Brain pericyte (primary cell): Measurements from ENCODE around the gene FAM20C.
A peak's percentile ranks its signal among the peaks of the same experiment; 100 is the strongest.

Experiments
- DNase-seq: peaks from one replicate; pipeline ENCODE4 v3.0.0-alpha.2; 2012; ENCODE audit warnings: low read depth, low spot score

The FAM20C gene

DNA sequence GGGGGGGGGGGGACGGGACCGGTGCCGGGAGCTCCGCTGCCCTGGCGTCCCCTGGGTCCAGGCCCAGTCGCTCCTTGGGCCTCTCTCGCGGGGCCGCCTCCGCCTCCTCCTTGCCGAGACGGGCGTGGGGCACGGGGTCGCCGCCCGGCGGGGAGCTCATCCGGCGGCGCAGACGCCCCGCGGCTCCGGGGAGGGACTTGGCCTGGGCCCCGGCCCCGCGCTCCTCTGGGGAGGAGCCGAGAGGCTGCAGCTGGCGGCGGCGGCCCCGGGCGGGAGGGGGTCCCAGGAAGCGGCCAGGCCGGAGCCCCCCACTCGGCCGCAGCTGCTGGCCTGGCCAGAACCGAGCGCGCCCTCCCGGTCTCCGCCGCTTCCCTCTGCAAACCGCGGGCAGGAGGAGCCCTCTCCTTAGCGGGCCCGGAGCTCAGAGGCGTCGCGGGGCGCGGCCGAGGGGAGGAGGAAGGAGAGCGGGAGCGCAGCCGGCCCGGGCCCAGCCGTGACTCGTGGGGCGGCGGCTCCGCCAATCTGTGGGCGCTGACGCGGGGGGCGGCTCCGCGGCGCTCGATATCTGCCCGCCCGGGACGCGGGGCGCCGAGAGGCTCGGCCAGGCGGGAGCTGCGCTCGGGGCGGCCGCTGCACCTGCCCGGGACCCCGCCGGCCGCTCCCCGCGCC lies at the start of gene FAM20C:
Gene FAM20C (plus strand): TSS at position 591 of the 669 bp plus-strand sequence. CDS start 629 bp downstream, outside the sequence.
- peak; percentile 63 for DNase-seq

- DNase-seq = no peak
Measured at GRCh38 chr7:143145-143751, 49.1 kb upstream of the FAM20C start.

- DNase-seq = no peak
Measured at GRCh38 chr7:143811-144453, 48.4 kb upstream of the FAM20C start.

GRCh38 chr7:144454-144826 lies 47.9 kb upstream of the FAM20C start:
- DNase-seq = no peak

GRCh38 chr7:145863-146262 lies 46.5 kb upstream of the FAM20C start:
- DNase-seq = no peak

DNA sequence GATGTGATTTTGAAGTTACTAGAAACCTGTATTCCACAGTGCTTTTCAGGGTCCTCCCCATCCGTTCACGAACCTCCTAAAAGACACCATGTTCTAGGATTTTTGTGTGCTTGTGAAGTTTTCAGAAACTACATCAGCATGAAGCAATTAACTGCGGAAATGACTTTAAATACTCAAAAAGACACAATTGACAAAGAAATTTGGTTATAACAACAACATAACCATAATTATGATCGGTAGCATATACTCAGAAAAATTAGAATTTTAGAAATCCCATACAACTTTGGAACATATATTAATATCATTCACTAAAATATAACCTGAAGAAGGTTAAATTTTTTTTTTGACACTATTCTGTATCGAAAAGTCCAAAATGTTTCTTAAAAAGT lies 43.8 kb upstream of the FAM20C start:
- DNase-seq = no peak

- DNase-seq = peak; percentile 100
Measured at GRCh38 chr7:148932-149790, 43.2 kb upstream of the FAM20C start.

DNA sequence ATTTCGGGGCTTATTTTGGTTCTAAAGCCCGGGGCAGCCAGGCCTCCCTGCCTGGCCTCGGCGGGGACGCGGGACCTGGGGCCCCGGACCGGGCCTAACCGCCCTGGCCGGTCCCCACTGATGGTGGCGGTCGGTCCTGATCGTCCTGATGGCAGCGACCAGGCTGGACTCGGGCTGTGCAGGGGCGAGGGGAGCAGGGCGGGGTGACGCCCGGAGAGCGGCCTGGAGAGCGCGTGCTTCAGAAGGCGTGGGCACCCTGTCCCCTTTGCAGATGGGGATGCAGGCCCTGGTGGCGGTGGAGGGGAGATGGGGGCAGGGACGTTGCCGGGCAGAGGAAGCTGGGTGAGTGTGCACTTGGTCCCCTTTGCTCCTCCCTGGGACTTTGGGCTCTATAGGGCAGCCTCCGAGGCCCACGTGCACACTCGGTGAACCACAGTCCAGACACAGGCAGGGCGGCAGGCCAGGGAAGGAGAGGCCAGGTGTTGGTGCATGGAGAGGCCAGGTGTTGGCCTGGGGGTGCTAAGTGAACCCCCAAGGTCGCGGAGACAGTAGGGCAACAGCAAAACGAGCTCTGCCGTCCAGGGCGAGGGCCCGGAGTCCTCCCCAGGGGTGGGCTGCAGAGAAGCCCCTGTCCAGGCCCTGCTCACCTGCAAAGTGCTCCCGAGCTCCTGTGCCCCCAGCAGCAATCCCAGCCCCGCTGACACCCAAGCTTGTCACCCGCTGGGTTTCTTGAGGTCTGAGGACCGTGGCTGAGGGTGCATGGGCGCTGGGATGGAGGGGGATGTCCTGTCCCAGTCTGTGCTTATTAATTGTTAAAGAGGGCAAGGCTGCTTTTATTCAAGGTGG lies 42.4 kb upstream of the FAM20C start:
- DNase-seq = no peak

DNA sequence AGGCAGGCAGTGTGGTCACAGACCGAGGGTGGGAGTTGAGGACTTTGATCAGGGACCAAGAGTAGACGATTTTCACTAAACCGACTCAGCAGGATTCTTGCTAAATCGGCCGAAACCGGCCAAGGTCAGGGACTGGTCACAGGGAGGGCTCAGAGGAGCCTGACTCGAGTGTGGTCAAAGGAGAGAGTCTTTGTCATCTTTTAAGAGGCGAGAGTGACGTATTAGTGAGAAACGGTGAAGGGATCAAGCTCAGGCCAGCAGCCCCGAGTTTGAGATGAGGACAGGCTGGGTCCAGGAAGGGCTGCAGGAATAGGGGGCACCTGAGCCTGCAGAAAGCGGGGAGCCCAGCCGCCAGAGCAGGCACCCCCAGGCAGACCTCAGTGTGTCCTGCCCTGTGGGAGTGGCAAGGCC lies 41.6 kb upstream of the FAM20C start:
- DNase-seq = no peak

GRCh38 chr7:151346-152050 lies 40.9 kb upstream of the FAM20C start:
- DNase-seq = no peak

GRCh38 chr7:152702-153391 lies 39.5 kb upstream of the FAM20C start:
- DNase-seq = no peak

DNA sequence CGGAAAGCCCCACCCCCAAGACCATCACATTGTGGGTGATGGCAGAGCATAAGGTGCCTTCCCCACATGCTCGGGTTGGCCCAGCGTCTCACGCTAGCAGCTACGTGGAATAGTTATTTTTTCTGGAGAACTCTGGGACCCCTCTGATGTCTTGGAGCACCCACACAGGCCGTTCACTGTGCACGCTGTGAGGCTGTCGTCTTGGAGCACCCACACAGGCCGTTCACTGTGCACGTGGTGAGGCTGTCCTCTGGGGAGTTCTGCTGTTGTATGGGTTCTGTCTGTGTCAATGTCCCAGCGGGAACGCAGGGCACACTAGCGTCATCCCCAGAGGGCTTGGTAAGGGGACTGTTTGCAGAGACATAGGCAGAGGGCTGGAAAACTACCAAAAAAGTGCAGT lies 38.8 kb upstream of the FAM20C start:
- DNase-seq = no peak

DNA sequence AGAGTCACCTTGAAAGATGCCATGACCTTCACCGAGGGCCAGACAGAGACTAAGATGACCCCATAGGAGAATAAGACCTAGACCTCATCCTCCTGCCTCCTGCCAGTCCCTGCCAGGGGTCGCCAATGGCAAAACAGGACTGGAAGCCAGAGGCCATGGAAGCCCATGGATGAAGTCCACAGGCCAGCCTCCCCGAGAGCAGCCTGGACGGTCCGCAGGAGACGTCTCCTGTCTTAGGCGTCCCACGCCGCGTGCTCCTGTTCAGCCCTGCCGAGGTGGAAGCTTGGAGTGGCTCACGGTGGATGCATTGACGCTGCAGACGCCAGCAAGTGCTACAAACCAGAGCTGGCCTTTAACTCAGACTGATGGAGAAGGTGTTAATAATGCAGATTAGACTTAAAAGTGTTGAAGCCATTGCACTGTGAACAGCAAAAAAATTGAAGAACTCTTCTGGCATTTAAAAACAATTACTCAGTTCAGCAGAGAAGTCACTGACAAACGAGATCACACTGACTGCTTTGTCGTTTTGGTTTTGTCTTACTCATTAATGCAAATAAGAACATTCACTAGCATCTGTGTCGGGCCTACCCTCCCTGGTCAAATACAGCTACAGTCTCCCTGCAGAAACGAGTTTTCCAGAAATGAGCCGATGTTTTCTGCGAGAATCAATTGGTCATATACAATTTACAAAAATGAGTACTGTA lies 38.1 kb upstream of the FAM20C start:
- no peak for DNase-seq

GRCh38 chr7:155469-155900 lies 36.9 kb upstream of the FAM20C start:
- no peak for DNase-seq

- DNase-seq = no peak
Measured at GRCh38 chr7:156111-157007, 36.0 kb upstream of the FAM20C start.

DNA sequence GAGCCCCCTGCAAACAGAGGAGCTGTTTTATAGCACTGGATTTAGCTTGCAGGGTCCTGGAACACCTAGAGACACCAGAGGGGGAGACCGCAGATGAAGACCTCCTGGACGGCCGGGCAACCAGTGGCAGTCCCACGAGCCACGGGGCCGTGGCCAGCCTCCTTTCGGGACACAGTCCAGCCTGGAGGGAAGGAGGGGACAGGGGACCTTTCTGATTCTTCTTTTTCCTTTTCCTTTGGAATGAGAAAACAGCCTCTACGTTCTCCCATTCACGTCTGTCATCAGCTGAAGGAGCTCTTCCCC lies 35.4 kb upstream of the FAM20C start:
- DNase-seq = no peak

DNA sequence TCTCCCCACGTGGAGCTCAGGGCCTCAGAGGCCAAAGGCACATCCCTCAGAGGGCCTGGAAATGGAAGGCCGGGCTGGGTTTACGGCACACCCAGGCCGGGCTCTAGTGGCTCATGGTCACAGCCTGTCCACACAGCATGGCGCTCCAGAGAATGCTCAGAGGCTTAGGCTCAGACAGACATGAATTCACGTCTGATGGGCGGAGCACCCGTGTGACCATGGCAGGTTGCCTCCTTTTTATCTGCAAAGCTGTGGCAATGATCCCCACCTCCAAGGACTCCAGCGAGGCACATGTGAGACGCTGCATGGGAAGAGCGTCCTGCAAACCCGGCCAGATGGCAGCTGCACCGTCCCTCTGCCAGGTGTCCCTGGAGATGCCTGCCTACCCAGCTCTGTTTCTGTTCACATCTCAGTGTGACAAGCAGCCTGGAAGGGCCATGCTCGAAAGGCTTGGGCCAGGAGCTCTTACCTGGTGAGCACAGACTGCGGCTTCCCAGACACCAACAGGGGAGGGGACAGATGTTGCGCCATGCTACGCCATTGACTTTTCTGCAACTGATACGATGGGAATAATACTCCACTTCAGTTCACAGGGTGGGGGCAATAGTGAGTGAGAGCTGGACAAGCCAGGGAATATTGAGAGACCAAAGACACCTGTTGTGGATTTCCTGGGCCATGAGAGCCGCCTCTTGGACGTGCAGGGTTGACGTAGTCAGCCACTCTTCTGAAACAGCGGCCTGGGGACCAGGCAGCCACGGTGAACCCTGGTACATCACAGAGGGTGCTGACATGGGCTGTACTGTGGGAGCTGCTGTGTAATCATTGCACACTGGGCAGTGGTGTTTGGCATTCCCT lies 34.4 kb upstream of the FAM20C start:
- DNase-seq = no peak

- no peak for DNase-seq
Measured at GRCh38 chr7:158771-159170, 33.6 kb upstream of the FAM20C start.
